G401.6 (cell line): ENCODE measurements around the gene UBE2F.

ENCODE experiments used
- FAIRE-seq: peaks from 2 replicates; lab custom pipeline; 2012; peaks lifted over from hg19 to GRCh38; lab: Jason Lieb, UNC

Gene UBE2F

GRCh38 chr2:238081561-238081960 lies 114.7 kb downstream of the UBE2F start:
- FAIRE-seq: no peak

- FAIRE-seq: no peak
Observed at GRCh38 chr2:238082151-238082550, 115.3 kb downstream of the UBE2F start.

GRCh38 chr2:238082827-238083226 lies 116.0 kb downstream of the UBE2F start:
- FAIRE-seq: no peak

GRCh38 chr2:238083919-238084318 lies 117.1 kb downstream of the UBE2F start:
- no peak for FAIRE-seq

- no peak for FAIRE-seq
Observed at GRCh38 chr2:238084761-238085160, 117.9 kb downstream of the UBE2F start.

GRCh38 chr2:238085899-238086298 lies 119.1 kb downstream of the UBE2F start:
- no peak for FAIRE-seq

GRCh38 chr2:238087211-238087610 lies 120.4 kb downstream of the UBE2F start:
- FAIRE-seq: no peak

- no peak for FAIRE-seq
Observed at GRCh38 chr2:238090887-238091286, 124.1 kb downstream of the UBE2F start.

GRCh38 chr2:238091436-238092060 lies 124.7 kb downstream of the UBE2F start:
- FAIRE-seq: no peak
